ENCODE data around the gene DTX3.

DTX3 gene

GRCh38 chr12:57606399-57606798 lies 1.8 kb downstream of the DTX3 start:
- no peak overlapping the region for H3K4me3 ChIP-seq (ENCODE audit: low read depth in 1 of 2, low read length in 1 of 2)
- H3K27me3 ChIP-seq = peaks cover 81% of the 10 kb centered on the region
- H3K4me1 ChIP-seq (ENCODE audit: control insufficient read depth in 1 of 2, insufficient read depth in 1 of 2, low read depth in 1 of 2, low read length in 1 of 2) = peaks cover 0 to 17% of the 10 kb centered on the region in 2 experiments
- no peaks in the 10 kb centered on the region for H3K9me3 ChIP-seq
- H3K27ac ChIP-seq = no peak overlapping the region
- no peak for TF ChIP-seq CTCF (IDR thresholded peaks at IDR 0.05)
- H3K36me3 ChIP-seq = peaks cover 16% of the 10 kb centered on the region

GRCh38 chr12:57606821-57607220 lies 2.2 kb downstream of the DTX3 start:
- Histone ChIP-seq H3K27me3 (peaks cover 85% of the 10 kb centered on the region), H3K27ac (no peak overlapping the region), H3K4me1 (ENCODE audit: control insufficient read depth in 1 of 2, insufficient read depth in 1 of 2, low read depth in 1 of 2, low read length in 1 of 2) (peaks cover 0 to 20% of the 10 kb centered on the region in 2 experiments), H3K36me3 (peaks cover 12% of the 10 kb centered on the region), H3K9me3 (no peaks in the 10 kb centered on the region), H3K4me3 (ENCODE audit: low read depth in 1 of 2, low read length in 1 of 2) (no peak overlapping the region)
- no peak for TF ChIP-seq CTCF (IDR thresholded peaks at IDR 0.05)

- no peak overlapping the region for H3K27ac ChIP-seq
- peaks cover 0 to 20% of the 10 kb centered on the region in 2 experiments for H3K4me1 ChIP-seq (ENCODE audit: control insufficient read depth in 1 of 2, insufficient read depth in 1 of 2, low read depth in 1 of 2, low read length in 1 of 2)
- no peak overlapping the region for H3K4me3 ChIP-seq (ENCODE audit: low read depth in 1 of 2, low read length in 1 of 2)
- no peaks in the 10 kb centered on the region for H3K9me3 ChIP-seq
- H3K36me3 ChIP-seq = no peaks in the 10 kb centered on the region
- TF ChIP-seq CTCF (IDR thresholded peaks at IDR 0.05) = no peak
- peaks cover 98% of the 10 kb centered on the region for H3K27me3 ChIP-seq
Observed at GRCh38 chr12:57607958-57608663, 3.5 kb downstream of the DTX3 start.

GRCh38 chr12:57609101-57609780 lies 4.6 kb downstream of the DTX3 start:
- TF ChIP-seq CTCF (IDR thresholded peaks at IDR 0.05) = no peak
- no peaks in the 10 kb centered on the region for H3K9me3 ChIP-seq
- H3K36me3 ChIP-seq = no peaks in the 10 kb centered on the region
- peaks cover 0 to 20% of the 10 kb centered on the region in 2 experiments for H3K4me1 ChIP-seq (ENCODE audit: control insufficient read depth in 1 of 2, insufficient read depth in 1 of 2, low read depth in 1 of 2, low read length in 1 of 2)
- no peak overlapping the region for H3K4me3 ChIP-seq (ENCODE audit: low read depth in 1 of 2, low read length in 1 of 2)
- H3K27ac ChIP-seq = no peak overlapping the region
- peaks cover 100% of the 10 kb centered on the region for H3K27me3 ChIP-seq

GRCh38 chr12:57609781-57610553 lies 5.3 kb downstream of the DTX3 start:
- Histone ChIP-seq H3K27me3 (peaks cover 100% of the 10 kb centered on the region), H3K9me3 (no peaks in the 10 kb centered on the region), H3K4me1 (ENCODE audit: control insufficient read depth in 1 of 2, insufficient read depth in 1 of 2, low read depth in 1 of 2, low read length in 1 of 2) (peaks cover 0 to 13% of the 10 kb centered on the region in 2 experiments), H3K4me3 (ENCODE audit: low read depth in 1 of 2, low read length in 1 of 2) (no peak overlapping the region), H3K36me3 (no peaks in the 10 kb centered on the region), H3K27ac (no peak overlapping the region)
- no peak for TF ChIP-seq CTCF (IDR thresholded peaks at IDR 0.05)
